HL-60 (cell line): Measurements from ENCODE around the gene KYAT1.

Experiments
- DNase-seq, 2 experiments: peaks; one replicate each; pipeline ENCODE4 v3.0.0-alpha.2; 2010 to 2020; ENCODE audit warnings: low read depth in 1 of 2, low spot score in 1 of 2
- H3K27ac ChIP-seq: fragments of 250-450 bp; sonication (Bioruptor Pico); replicated peaks from 2 replicates; pipeline ENCODE4 v1.5.1; 2020; ENCODE audit warnings: mild to moderate bottlenecking, moderate library complexity
- H3K27me3 ChIP-seq: fragments of 250-450 bp; sonication (Bioruptor Pico); 2 replicates; pipeline ENCODE4 v1.5.1; 2021; ENCODE audit warnings: mild to moderate bottlenecking, moderate library complexity; ENCODE audit not compliant: insufficient read depth, poor library complexity, severe bottlenecking
- H3K4me3 ChIP-seq: replicated peaks from 2 replicates; pipeline ENCODE4 v1.5.1; 2011; ENCODE audit warnings: mild to moderate bottlenecking, control low read depth, low read length; ENCODE audit not compliant: insufficient read depth
- POLR2AphosphoS5 ChIP-seq: IDR thresholded peaks from 2 replicates; pipeline ENCODE4 v1.6.1; 2012; ENCODE audit warnings: low read depth
- SPI1 ChIP-seq: IDR thresholded peaks from 2 replicates; pipeline ENCODE4 v1.6.1; 2012; ENCODE audit warnings: low read depth, mild to moderate bottlenecking, borderline replicate concordance
- TF ChIP-seq, protein P1 (sequence below): IDR thresholded peaks from one replicate; pipeline ENCODE4 v1.5.1; 2011; ENCODE audit warnings: low read length, control low read depth, inconsistent platforms; ENCODE audit not compliant: insufficient read depth

Gene KYAT1

DNA sequence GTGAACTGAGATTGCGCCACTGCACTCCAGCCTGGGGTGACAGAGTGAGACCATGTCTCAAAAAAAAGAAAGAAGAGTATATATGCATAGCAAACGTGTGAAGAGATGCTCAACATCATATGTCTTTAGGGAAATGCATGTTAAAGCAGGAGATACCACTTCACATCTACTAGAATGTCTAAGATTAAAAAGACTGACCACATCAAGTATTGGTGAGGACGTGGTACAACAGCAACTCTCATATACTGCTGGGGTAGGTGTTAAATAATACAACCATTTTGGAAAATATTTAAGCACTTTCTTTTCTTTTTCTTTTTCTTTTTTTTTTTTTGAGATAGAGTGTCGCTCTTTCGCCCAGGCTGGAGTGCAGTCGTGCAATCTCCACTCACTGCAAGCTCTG lies 96.3 kb downstream of the KYAT1 start:
- H3K27ac ChIP-seq, result no peak overlapping the region
- DNase-seq, result no peak
- no peaks in the 10 kb centered on the region for H3K27me3 ChIP-seq
- no peak overlapping the region for H3K4me3 ChIP-seq
- no peak for TF ChIP-seq SPI1
- TF ChIP-seq, protein P1, sequence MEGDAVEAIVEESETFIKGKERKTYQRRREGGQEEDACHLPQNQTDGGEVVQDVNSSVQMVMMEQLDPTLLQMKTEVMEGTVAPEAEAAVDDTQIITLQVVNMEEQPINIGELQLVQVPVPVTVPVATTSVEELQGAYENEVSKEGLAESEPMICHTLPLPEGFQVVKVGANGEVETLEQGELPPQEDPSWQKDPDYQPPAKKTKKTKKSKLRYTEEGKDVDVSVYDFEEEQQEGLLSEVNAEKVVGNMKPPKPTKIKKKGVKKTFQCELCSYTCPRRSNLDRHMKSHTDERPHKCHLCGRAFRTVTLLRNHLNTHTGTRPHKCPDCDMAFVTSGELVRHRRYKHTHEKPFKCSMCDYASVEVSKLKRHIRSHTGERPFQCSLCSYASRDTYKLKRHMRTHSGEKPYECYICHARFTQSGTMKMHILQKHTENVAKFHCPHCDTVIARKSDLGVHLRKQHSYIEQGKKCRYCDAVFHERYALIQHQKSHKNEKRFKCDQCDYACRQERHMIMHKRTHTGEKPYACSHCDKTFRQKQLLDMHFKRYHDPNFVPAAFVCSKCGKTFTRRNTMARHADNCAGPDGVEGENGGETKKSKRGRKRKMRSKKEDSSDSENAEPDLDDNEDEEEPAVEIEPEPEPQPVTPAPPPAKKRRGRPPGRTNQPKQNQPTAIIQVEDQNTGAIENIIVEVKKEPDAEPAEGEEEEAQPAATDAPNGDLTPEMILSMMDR, result no peak
- no peak for TF ChIP-seq POLR2AphosphoS5
